Nephron progenitor cell (in vitro differentiated cells): Measurements from ENCODE around the gene TAPBPL.
"Not testable (repeated sequence)": the region's sequence is repeated elsewhere in the genome, so short reads cannot be mapped to it uniquely, and the experiment has no call there.

ENCODE experiments used
- DNase-seq: peaks from one replicate; pipeline ENCODE4 v3.0.0; 2021
- H3K27ac Mint-ChIP-seq: 2 replicates; pipeline ENCODE4 v1.8.0; 2021; ENCODE audit warnings: mild to moderate bottlenecking, moderate library complexity, mixed read lengths
- H3K27me3 Mint-ChIP-seq: 2 replicates; pipeline ENCODE4 v1.8.0; 2021; ENCODE audit warnings: mild to moderate bottlenecking, low read depth, mixed read lengths; ENCODE audit not compliant: poor library complexity
- H3K36me3 Mint-ChIP-seq: 2 replicates; pipeline ENCODE4 v1.8.0; 2021; ENCODE audit warnings: low read depth, mixed read lengths
- H3K4me1 Mint-ChIP-seq: 2 replicates; pipeline ENCODE4 v1.8.0; 2021; ENCODE audit warnings: mixed read lengths
- H3K4me3 Mint-ChIP-seq: 2 replicates; pipeline ENCODE4 v1.8.0; 2021; ENCODE audit warnings: mild to moderate bottlenecking, moderate library complexity, mixed read lengths
- H3K9me3 Mint-ChIP-seq: 2 replicates; pipeline ENCODE4 v1.8.0; 2021; ENCODE audit warnings: mild to moderate bottlenecking, moderate library complexity, mixed read lengths
- CTCF ChIP-seq: fragments of 200-600 bp; sonication (generic); IDR thresholded peaks from 2 replicates; pipeline ENCODE4 v1.5.0; 2021; ENCODE audit warnings: antibody characterized with exemption

TAPBPL gene

DNA sequence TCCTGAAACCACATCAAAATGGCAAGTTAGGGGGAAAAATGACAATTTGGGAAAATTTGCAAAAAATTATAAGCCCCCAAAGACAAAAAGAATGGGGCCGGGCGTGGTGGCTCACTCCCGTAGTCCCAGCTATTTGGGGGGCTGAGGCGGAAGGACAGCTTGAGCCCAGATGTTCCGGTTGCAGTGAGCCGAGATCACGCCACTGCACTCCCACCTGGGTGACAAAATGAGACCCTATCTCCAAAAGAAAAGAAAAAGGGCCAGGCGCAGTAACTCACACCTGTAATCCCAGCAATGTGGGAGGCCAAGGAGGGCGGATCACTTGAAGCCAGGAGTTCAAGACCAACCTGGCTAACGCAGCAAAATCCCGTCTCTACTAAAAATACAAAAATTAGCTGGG, 20.6 kb downstream of the TAPBPL start:
- Mint-ChIP-seq H3K9me3 (peaks cover 23% of the 10 kb centered on the region), H3K4me1 (peaks cover 19% of the 10 kb centered on the region), H3K27ac (no peak overlapping the region), H3K27me3 (peaks cover 17% of the 10 kb centered on the region), H3K4me3 (peak overlapping the region; percentile 17), H3K36me3 (no peaks in the 10 kb centered on the region)
- no peak for DNase-seq
- TF ChIP-seq CTCF = no peak

- not testable (repeated sequence) for H3K27ac Mint-ChIP-seq, DNase-seq, H3K4me3 Mint-ChIP-seq, H3K36me3 Mint-ChIP-seq, H3K4me1 Mint-ChIP-seq
- Mint-ChIP-seq H3K9me3 (peaks cover 23% of the 10 kb centered on the region), H3K27me3 (peaks cover 28% of the 10 kb centered on the region)
These were observed 23.6 kb downstream of the TAPBPL start for GRCh38 chr12:6475233-6475975.

DNA sequence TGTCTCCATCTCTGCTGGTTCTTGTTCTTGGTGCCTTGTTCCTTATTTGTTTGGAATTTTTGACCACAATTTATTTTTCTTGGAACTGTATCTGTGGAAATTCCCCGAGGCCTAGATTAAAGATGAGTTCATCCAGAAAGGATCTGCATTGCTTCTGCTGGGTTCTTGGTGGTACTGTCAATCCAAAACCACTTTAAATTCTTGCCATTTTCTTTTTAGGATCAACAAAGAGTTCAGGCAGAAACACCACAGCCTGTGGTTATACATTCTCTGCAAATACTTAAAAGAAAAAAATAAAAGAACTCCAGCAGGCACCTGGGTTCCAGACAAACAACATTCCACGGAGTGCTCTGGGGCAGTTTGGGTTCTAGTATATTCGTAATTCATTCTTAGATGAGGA, 24.6 kb downstream of the TAPBPL start:
- TF ChIP-seq CTCF = no peak
- Mint-ChIP-seq H3K27ac (no peak overlapping the region), H3K36me3 (no peaks in the 10 kb centered on the region)

DNA sequence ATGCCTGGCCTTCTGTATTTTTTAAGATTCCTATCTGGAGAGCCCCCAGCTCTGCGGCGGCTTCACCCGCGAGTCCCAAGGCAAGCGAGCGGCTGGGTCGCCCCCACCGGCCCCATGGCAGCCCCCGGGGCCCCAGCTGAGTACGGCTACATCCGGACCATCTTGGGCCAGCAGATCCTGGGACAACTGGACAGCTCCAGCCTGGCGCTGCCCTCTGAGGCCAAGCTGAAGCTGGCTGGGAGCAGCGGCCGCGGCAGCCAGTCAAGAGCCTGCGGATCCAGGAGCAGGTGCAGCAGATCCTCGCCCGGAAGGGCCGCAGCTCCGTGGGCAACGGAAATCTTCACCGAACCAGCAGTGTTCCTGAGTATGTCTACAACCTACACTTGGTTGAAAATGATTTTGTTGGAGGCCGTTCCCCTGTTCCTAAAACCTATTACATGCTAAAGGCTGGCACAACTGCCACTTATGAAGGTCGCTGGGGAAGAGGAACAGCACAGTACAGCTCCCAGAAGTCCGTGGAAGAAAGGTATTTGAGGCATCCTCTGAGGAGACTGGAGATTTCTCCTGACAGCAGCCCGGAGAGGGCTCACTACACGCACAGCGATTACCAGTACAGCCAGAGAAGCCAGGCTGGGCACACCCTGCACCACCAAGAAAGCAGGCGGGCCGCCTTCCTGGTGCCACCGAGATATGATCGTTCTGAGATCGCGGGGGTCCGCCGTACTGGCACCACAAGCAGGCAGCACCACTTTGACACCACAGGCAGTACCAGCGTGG, 25.9 kb downstream of the TAPBPL start:
- H3K4me1 Mint-ChIP-seq = not testable (repeated sequence)

More for the DNA sequence above, 24.6 kb downstream of the TAPBPL start:
- H3K27me3 Mint-ChIP-seq = peaks cover 32% of the 10 kb centered on the region
- H3K4me1 Mint-ChIP-seq = peaks cover under 1% of the 10 kb centered on the region
- no peak overlapping the region for H3K4me3 Mint-ChIP-seq
- DNase-seq = no peak
- H3K9me3 Mint-ChIP-seq = peaks cover 23% of the 10 kb centered on the region

DNA sequence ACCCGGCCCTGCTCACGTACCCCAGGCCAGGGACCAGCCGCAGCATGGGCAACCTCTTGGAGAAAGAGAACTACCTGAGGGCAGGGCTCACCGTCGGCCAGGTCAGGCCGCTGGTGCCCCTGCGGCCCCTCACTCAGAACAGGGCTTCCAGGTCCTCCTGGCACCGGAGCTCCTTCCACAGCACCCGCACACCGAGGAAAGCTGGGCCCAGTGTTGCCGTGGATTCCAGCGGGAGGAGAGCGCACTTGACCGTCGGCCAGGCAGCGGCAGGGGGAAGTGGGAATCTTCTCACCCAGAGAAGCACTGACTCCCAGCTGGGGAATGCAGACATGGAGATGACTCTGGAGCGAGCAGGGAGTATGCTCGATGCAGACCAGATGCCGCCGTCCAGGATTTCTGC, 26.6 kb downstream of the TAPBPL start:
- H3K27ac Mint-ChIP-seq = no peak overlapping the region
- peaks cover 23% of the 10 kb centered on the region for H3K9me3 Mint-ChIP-seq
- no peaks in the 10 kb centered on the region for H3K36me3 Mint-ChIP-seq
- no peaks in the 10 kb centered on the region for H3K4me1 Mint-ChIP-seq
- no peak overlapping the region for H3K4me3 Mint-ChIP-seq
- TF ChIP-seq CTCF = no peak
- DNase-seq = no peak
- H3K27me3 Mint-ChIP-seq = peaks cover 31% of the 10 kb centered on the region

More for the DNA sequence above, 25.9 kb downstream of the TAPBPL start:
- H3K4me3 Mint-ChIP-seq, H3K36me3 Mint-ChIP-seq, DNase-seq, H3K27ac Mint-ChIP-seq: not testable (repeated sequence)
- Mint-ChIP-seq H3K9me3 (peaks cover 23% of the 10 kb centered on the region), H3K27me3 (peaks cover 29% of the 10 kb centered on the region)

DNA sequence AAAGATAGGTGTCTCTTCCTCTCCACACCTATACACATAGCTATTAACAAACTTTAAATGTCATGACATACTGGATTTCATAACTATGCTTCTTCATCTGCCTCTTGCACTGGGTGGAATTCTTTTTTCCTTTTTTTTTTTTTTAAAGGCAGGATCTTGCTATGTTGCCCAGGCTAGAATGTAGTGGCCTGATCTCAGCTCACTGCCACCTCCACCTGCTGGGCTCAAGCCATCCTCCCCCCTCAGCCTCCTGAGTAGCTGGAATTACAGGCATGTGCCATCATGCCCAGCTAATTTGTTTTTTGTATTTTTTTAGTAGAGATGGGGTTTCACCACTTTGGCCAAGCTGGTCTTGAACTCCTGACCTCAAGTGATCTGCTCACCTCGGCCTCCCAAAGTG, 36.4 kb downstream of the TAPBPL start:
- no peak for DNase-seq
- peaks cover 15% of the 10 kb centered on the region for H3K27me3 Mint-ChIP-seq
- peaks cover 5% of the 10 kb centered on the region for H3K36me3 Mint-ChIP-seq
- H3K9me3 Mint-ChIP-seq = no peaks in the 10 kb centered on the region
- no peak overlapping the region for H3K4me3 Mint-ChIP-seq
- peaks cover 15% of the 10 kb centered on the region for H3K4me1 Mint-ChIP-seq
- H3K27ac Mint-ChIP-seq = no peak overlapping the region
- no peak for TF ChIP-seq CTCF
